IPS-20b (cell line): Measurements from ENCODE around the gene SLC6A7.

Experiments used
- H3K27ac ChIP-seq: one replicate; pipeline ENCODE4 v1.5.1; 2013; ENCODE audit warnings: low read length
- H3K27me3 ChIP-seq: 2 replicates; pipeline ENCODE4 v1.6.1; 2013; ENCODE audit warnings: mild to moderate bottlenecking, low read length, inconsistent platforms; ENCODE audit not compliant: insufficient read depth
- H3K36me3 ChIP-seq: 2 replicates; pipeline ENCODE4 v1.6.1; 2013; ENCODE audit warnings: low read depth, mild to moderate bottlenecking, inconsistent platforms, low read length, moderate library complexity; ENCODE audit not compliant: insufficient read depth
- H3K4me1 ChIP-seq: 2 replicates; pipeline ENCODE4 v1.6.1; 2013; ENCODE audit warnings: mild to moderate bottlenecking, control low read depth, inconsistent platforms, low read length, moderate library complexity; ENCODE audit not compliant: insufficient read depth
- H3K4me3 ChIP-seq: 2 replicates; pipeline ENCODE4 v1.5.1; 2013; ENCODE audit warnings: mild to moderate bottlenecking, low read length, inconsistent platforms
- H3K9ac ChIP-seq: 2 replicates; pipeline ENCODE4 v1.6.1; 2013; ENCODE audit warnings: low read depth, mild to moderate bottlenecking, inconsistent platforms, low read length, moderate library complexity
- H3K9me3 ChIP-seq: 2 replicates; pipeline ENCODE4 v1.6.1; 2013; ENCODE audit warnings: mild to moderate bottlenecking, low read depth, low read length, inconsistent platforms; ENCODE audit not compliant: insufficient read depth

The SLC6A7 gene

DNA sequence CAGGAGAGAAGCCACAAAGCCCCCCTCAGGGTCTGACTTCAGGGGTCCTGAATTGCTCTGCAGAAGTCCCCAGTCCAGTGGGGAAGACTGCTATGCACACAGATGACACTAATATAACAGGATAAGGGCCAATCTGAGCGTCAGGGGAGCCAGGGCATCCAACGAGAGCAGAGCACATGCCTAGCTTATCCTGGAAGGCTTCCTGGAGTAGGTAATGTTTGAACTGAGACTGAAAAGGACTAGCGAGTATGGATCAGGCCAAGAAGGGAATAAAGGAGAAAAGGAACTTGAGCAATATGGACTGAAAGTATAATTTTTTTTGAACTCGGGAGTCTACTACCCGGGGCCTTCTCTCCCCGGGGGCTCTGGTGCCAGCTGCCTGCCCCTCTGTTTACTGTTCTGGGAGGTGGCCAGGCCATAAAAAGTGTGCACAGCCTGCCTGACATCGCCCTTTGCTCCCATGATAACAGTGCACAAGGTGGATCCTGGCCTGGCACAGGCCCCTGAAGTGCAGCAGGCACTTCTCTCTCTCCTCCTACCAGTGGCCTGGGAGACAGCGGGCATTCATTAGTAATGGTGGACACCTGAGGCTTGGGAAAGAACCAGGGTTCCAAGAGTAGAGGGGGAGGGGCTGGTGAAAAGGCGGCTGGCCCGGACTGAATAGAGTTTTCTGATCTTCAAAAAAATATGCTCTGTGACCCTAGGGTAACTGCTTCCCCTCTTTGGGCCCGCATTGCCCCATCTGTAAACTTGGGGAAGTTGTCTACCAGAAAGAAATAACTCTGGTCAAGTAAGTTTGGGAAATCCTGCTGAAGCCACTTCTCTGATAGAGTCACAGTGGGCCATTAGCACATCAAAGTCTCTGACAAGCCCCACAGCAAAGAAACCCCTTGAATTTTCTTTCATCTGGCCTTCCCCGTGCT is 4.6 kb upstream of the SLC6A7 start:
- no peak overlapping the region for H3K4me3 ChIP-seq
- no peak overlapping the region for H3K27ac ChIP-seq
- peaks cover 83% of the 10 kb centered on the region for H3K27me3 ChIP-seq
- no peaks in the 10 kb centered on the region for H3K36me3 ChIP-seq
- H3K9ac ChIP-seq, result no peak overlapping the region
- no peaks in the 10 kb centered on the region for H3K9me3 ChIP-seq
- peaks cover 12% of the 10 kb centered on the region for H3K4me1 ChIP-seq

DNA sequence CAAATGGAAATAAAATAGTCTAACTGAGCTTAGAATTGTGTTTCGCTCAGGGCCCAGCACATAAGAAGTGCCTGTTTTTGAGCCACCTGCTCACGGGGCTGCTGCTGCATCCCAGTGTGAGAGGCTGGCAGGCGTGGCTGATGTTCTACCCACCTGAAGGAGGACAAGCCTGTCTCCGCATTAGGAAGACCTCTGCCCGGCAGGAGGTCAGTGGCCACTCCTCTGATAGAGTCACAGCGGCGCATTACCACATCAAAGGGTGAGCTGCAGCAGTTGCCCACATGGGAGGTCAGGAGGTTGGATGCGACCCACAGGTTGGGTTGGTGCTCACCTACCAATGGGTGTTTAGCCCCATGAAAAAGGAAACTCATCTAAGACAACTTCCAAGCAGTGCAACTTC is 3.7 kb upstream of the SLC6A7 start:
- H3K27me3 ChIP-seq, result peaks cover 92% of the 10 kb centered on the region
- H3K27ac ChIP-seq, result no peak overlapping the region
- H3K9ac ChIP-seq, result no peak overlapping the region
- H3K4me3 ChIP-seq, result no peak overlapping the region
- H3K4me1 ChIP-seq, result peaks cover 12% of the 10 kb centered on the region
- no peaks in the 10 kb centered on the region for H3K36me3 ChIP-seq
- no peaks in the 10 kb centered on the region for H3K9me3 ChIP-seq

DNA sequence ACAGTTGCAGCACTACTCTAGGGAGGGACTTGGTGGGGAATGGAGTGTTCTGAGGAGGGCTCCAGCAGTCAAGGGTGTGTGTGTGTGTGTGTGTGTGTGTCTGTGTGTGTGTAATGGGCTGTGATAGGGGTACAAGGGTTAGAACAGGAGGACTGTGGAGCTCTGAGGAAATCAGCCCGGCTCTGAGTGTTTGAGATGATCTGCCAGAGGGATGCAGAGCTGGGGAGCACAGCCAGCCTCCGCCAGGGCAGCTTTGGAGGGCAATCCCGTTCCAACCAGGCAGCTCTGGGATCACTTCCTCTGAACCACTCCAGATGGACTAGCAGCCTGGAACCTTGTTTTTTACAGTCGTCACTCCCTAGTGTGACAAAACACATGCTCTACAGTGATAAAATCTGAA is 3.0 kb upstream of the SLC6A7 start:
- Histone ChIP-seq H3K27me3 (peaks cover 97% of the 10 kb centered on the region), H3K4me3 (no peak overlapping the region), H3K4me1 (peaks cover 12% of the 10 kb centered on the region), H3K9ac (no peak overlapping the region), H3K9me3 (no peaks in the 10 kb centered on the region), H3K27ac (no peak overlapping the region), H3K36me3 (no peaks in the 10 kb centered on the region)

DNA sequence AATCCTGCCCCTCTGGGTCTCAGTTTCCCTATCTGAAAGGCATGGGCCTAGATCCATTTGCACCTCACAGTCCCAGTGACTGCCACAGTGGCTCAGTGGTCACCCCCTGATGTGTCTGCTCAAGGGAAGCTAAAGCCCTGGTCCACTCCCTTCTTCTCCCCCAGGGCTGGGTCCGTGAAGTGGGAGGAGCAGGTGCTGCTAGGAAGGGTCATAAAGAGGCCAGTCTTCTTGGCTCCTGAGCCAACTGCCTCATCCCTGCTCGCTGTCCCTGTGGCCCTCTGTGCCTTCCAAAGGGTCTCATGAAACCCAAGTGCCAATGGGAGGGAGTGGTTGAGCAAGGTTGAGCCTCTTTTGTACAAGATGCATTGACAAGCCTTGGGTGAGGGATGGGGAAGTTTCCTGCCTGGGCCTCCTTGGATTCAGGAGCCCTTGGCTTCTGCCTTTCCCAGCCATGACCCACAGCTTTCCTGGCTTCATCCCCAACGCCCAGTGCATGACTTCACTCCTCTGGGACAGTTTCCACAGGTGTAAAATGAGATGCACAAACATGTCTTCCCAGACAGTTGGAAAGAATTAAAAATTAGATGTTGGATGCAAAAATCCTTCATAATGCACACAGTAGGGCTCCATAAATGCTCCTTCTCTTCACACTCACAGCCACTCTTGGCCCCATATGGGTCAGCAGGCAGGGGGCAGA is 1.6 kb upstream of the SLC6A7 start:
- H3K4me3 ChIP-seq, result no peak overlapping the region
- peaks cover 98% of the 10 kb centered on the region for H3K27me3 ChIP-seq
- no peaks in the 10 kb centered on the region for H3K9me3 ChIP-seq
- no peak overlapping the region for H3K27ac ChIP-seq
- H3K9ac ChIP-seq, result no peak overlapping the region
- H3K4me1 ChIP-seq, result peaks cover 12% of the 10 kb centered on the region
- no peaks in the 10 kb centered on the region for H3K36me3 ChIP-seq

DNA sequence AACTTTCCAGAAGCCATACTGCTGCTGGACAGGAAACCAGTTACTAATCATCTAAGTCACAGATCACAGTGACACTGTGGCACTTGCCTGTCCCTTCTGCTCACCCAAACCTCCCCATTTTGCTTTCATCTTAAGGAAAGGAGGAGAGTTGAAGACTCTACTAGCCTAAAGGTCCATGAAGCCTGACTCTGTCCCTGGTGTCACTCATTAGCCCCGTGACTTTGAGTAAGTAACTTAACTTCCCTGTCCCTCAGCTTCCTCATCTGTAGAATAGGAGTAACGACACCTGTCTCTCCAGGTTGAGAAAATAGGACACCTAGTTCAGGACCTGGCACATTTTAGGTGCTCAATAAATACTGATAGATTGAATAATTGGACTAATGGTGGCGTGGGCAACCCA is 536 bp upstream of the SLC6A7 start:
- Histone ChIP-seq H3K4me3 (peak overlapping the region; percentile 54; the same call in 1 of the 2 replicates), H3K27me3 (peaks cover 95% of the 10 kb centered on the region), H3K9ac (no peak overlapping the region), H3K4me1 (peaks cover 12% of the 10 kb centered on the region), H3K27ac (no peak overlapping the region), H3K36me3 (no peaks in the 10 kb centered on the region), H3K9me3 (no peaks in the 10 kb centered on the region)

DNA sequence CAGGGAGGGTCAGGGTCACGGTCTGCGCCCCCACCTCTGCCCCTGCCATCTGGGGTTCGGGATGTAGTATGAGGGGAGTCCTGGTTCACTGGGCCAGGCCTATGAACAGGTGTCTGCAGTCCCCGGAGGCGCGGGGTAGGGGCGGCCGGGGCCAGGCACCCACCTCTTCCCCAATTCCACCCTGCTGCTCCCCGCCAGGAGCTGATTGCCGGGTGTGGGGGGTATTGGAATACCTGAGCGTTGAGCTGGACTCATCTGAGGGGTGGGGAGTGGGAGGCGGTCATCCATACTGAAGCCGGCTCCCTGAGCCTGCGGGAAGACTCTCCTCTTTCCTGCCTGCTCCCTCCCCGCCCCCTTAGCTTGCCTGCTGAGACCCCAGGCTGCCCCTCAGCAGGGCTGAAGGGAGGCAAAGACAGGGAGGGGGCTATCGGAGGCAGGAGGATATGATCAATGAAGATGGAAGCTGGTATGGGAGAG is 679 bp downstream of the SLC6A7 start:
- Histone ChIP-seq H3K9me3 (no peaks in the 10 kb centered on the region), H3K27ac (no peak overlapping the region), H3K4me3 (peak overlapping the region; percentile 54), H3K36me3 (no peaks in the 10 kb centered on the region), H3K27me3 (peaks cover 83% of the 10 kb centered on the region), H3K9ac (no peak overlapping the region), H3K4me1 (peaks cover 11% of the 10 kb centered on the region)

DNA sequence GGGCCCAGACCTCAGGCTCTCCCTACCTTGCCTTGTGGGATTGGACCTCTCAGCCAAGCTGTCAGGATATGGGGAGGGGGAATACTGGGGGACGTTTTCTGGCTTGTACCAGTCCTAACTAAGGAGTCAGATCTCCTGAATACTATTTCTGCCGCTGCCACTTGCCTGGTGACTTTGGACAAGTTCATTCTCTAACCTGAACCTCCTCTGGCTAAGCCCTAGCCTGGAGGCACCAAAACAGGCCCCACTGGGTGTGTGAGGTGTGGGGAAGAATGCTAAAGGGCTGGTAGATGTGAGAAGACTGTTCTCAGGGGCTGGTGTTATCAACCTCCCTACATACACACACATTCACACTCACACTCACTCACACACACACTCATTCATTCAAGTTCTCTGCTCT is 1.1 kb downstream of the SLC6A7 start:
- H3K36me3 ChIP-seq, result no peaks in the 10 kb centered on the region
- no peak overlapping the region for H3K9ac ChIP-seq
- H3K27me3 ChIP-seq, result peaks cover 79% of the 10 kb centered on the region
- no peak overlapping the region for H3K27ac ChIP-seq
- no peaks in the 10 kb centered on the region for H3K9me3 ChIP-seq
- peaks cover 6% of the 10 kb centered on the region for H3K4me1 ChIP-seq
- H3K4me3 ChIP-seq, result peak overlapping the region; percentile 54; the same call in 1 of the 2 replicates

DNA sequence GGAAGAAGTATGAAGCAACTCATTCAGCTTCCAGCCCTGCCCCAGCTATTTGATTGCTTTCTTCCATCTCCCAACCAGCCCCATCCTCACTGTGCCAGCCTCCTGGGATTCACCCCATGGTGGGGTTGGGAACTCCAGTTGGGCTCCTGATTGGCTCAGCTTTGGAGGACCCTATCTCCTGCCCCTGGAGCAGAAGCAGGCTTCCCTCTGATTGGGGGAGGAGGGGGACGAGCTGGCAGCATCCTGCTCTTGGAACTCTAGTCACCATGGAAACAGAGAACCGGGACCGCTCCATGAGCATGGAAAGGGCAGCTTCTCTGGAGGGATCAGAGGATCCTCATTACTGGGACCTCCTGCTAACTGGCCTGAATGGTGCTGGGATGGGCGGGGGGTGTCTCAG is 2.6 kb downstream of the SLC6A7 start:
- Histone ChIP-seq H3K9ac (no peak overlapping the region), H3K27ac (no peak overlapping the region), H3K36me3 (no peaks in the 10 kb centered on the region), H3K27me3 (peaks cover 64% of the 10 kb centered on the region), H3K4me3 (no peak overlapping the region), H3K4me1 (no peaks in the 10 kb centered on the region), H3K9me3 (no peaks in the 10 kb centered on the region)

DNA sequence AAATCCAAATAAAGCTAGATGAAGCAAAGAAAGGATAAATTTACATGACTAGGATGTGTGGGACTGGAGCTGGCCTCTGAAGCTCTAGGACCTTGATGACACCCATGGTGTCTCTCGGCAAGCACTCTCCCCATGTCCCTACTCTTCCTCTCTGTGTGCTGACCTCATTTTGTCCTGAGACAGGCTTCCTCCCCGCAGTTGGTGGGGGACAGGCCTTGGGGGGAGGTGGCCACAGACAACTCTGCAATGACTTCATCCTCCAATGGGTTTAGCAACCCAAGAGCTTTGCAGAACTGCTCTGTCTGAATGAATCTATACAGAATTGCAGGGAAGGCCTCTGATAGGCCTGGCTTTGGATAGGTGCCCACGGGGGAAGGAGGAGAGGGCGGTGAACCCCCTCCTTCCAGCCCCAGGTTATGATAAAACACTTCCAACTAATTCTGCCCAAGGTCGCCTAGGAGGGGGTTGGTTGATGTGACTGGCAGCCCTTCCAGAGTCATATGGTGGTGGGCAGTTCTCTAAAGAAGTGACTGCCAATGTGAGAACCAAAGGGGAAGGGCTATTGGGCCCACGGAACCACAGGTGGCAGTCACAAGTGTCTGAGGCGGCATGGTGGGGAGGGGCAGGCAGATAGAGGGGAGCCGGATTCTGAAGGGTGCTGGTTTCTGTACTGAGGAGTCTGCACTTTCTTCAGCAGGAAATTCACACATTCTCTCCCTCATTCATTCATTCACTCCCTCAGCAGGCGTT is 6.0 kb downstream of the SLC6A7 start:
- Histone ChIP-seq H3K4me1 (no peaks in the 10 kb centered on the region), H3K27me3 (peaks cover 38% of the 10 kb centered on the region), H3K9me3 (no peaks in the 10 kb centered on the region), H3K36me3 (no peaks in the 10 kb centered on the region), H3K27ac (no peak overlapping the region), H3K4me3 (no peak overlapping the region), H3K9ac (no peak overlapping the region)

DNA sequence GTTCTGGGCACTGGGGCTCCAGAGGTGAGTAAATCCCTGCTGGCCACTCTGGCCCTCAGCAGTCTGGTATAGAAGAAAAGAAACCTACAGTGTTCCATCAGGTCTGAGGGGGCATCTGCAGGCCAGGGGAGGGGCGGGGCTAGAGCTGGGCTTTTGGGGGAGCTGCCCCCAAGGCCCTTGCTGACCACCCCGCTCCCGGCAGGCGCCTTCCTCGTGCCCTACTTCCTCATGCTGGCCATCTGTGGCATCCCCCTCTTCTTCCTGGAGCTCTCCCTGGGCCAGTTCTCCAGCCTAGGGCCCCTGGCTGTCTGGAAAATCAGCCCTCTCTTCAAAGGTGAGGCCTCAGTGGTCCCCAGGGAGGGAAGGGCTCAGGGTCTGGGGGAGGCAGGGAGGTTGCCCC is 6.7 kb downstream of the SLC6A7 start:
- H3K9me3 ChIP-seq, result no peaks in the 10 kb centered on the region
- H3K4me3 ChIP-seq, result no peak overlapping the region
- no peaks in the 10 kb centered on the region for H3K36me3 ChIP-seq
- H3K27me3 ChIP-seq, result peaks cover 32% of the 10 kb centered on the region
- H3K4me1 ChIP-seq, result no peaks in the 10 kb centered on the region
- no peak overlapping the region for H3K9ac ChIP-seq
- H3K27ac ChIP-seq, result no peak overlapping the region

DNA sequence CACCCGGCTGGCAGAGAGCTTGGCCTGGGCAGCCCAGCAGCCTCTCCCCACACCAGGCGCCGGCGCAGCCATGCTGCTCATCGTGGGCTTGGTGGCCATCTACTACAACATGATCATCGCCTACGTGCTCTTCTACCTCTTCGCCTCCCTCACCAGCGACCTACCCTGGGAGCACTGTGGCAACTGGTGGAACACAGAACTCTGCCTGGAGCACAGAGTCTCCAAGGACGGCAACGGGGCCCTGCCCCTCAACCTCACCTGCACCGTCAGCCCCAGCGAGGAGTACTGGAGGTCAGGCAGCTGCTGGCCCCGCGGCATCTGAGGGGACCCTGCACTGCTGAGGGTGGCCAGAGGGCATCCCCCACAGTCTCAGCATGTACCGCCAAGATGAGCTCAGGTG is 7.1 kb downstream of the SLC6A7 start:
- H3K9me3 ChIP-seq, result no peaks in the 10 kb centered on the region
- no peak overlapping the region for H3K9ac ChIP-seq
- no peak overlapping the region for H3K4me3 ChIP-seq
- H3K4me1 ChIP-seq, result no peaks in the 10 kb centered on the region
- no peak overlapping the region for H3K27ac ChIP-seq
- peaks cover 27% of the 10 kb centered on the region for H3K27me3 ChIP-seq
- H3K36me3 ChIP-seq, result no peaks in the 10 kb centered on the region
